ENCODE results near the gene PRR13. TPM values are rescaled to one million over a fixed set of nuclear protein-coding genes. Genes with fewer than 3 reads are reported as not detected.
"Not testable (repeated sequence)": the region's sequence is repeated elsewhere in the genome, so short reads cannot be mapped to it uniquely, and the experiment has no call there.

The PRR13 gene
- 100 to 1,000 TPM; 175 to 307 (median 261) TPM for total RNA-seq

DNA sequence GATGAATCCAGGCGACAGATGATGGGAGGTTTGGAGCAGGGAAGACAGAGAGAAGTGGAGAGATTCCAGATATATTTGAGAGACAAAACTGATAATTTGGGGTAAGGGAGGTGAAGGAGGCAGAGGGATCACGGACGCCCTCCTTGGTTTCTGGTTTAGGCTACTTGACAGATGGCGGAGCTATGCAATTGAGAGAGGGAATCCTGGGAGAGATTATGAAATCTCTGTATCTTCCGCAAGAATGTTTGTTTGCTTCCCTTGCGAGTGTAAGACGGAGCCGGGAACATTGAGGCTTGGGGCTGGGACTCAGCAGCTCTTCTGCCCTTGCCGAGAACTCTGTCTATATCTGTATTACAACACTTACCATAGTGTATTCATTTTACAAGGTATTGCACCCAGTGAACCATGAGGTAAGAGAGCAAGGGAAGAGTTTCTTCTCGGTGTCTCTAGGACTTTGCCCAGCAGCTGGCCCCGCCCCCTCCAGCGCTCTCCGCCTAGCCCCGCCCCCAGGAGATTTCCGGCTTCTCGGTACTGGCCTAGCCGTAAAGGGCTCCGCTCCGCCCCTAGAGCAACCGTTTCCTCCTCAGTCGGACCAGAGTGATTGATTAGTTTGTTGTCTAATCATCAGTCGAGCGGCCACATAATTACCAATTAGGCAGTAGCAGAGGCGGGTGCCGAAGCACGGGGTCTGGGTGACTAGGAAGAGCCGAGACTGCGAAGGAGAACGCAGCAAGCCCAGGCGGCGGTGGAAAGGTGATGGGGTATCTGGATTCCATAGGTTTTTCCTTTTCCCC, at the start of gene PRR13:
PRR13 (plus strand) TSS at position 695 of the 794 bp plus-strand sequence. CDS start 981 bp downstream, outside the sequence.
- no peaks in the 10 kb centered on the region for H3K9me3 ChIP-seq
- in situ Hi-C loops (cut with MboI; ENCODE audit: low pct_ligation_motif_present in 1 of 4, low pct_unique_long_range_greater_than_20kb in 1 of 4, low sequenced_read_pairs in 3 of 4), result no loop called here
- H3K4me3 ChIP-seq, result peak within 1 kb of the TSS; percentile 53 to 93 (median 74)
- TF ChIP-seq POLR2AphosphoS5 (IDR thresholded peaks at IDR 0.05) (peak; percentile 99), CTCF (IDR thresholded peaks at IDR 0.05) (no peak), EP300 (IDR thresholded peaks at IDR 0.05; ENCODE audit: low read depth) (no peak), POLR2A (IDR thresholded peaks at IDR 0.05) (peak; percentile 100)
- H3K27me3 ChIP-seq, result no peaks in the 10 kb centered on the region
- intact Hi-C loops (cut with DNase I; ENCODE audit: low total_unique reads), result no loop called here
- 2 to 3% methylated on average over 15 to 30 of the region's 31 CpGs for WGBS, 2 donors (ENCODE audit: low coverage in 1 of 2)
- peak within 1 kb of the TSS; percentile 91 to 97 (median 95) for H3K27ac ChIP-seq
- H3K4me1 ChIP-seq, result peaks cover 15 to 48% (median 27%) of the 10 kb centered on the region in 4 donors
- peaks cover 0 to 6% (median 2%) of the 10 kb centered on the region in 4 donors for H3K36me3 ChIP-seq
- DNase-seq, result peak; percentile 99

DNA sequence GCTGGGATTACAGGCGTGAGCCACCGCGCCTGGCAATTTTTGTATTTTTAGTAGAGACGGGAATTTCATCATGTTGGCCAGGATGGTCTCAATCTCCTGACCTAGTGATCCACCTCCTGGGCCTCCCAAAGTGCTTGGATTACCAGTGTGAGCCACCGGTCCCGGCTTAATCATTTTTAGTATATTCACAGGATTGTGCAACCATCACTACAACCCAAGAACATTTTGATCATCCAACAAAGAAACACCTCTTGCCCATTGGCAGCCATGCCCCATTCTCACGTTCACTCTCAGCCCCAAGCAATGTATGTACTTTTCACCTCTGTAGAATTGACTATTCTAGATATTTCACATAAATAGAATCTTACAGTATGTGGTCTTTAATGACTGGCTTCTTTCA, 41.6 kb upstream of the PRR13 start:
- no peaks in the 10 kb centered on the region for H3K27me3 ChIP-seq
- no peaks in the 10 kb centered on the region for H3K9me3 ChIP-seq
- H3K36me3 ChIP-seq, result peaks cover 0 to 11% (median 5%) of the 10 kb centered on the region in 4 donors
- H3K27ac ChIP-seq, result no peak overlapping the region
- no peak overlapping the region for H3K4me3 ChIP-seq
- intact Hi-C loops (cut with DNase I; ENCODE audit: low total_unique reads), result no loop called here
- TF ChIP-seq POLR2A (IDR thresholded peaks at IDR 0.05), result no peak
- no peak for TF ChIP-seq EP300 (IDR thresholded peaks at IDR 0.05; ENCODE audit: low read depth)
- no peak for TF ChIP-seq POLR2AphosphoS5 (IDR thresholded peaks at IDR 0.05)
- no peak for TF ChIP-seq CTCF (IDR thresholded peaks at IDR 0.05)
- DNase-seq, result no peak
- peaks cover 3 to 25% (median 8%) of the 10 kb centered on the region in 4 donors for H3K4me1 ChIP-seq
- in situ Hi-C loops (cut with MboI; ENCODE audit: low pct_ligation_motif_present in 1 of 4, low pct_unique_long_range_greater_than_20kb in 1 of 4, low sequenced_read_pairs in 3 of 4), result no loop called here
- WGBS, 2 donors (ENCODE audit: low coverage in 1 of 2), result 94 to 100% methylated on average over 2 to 7 of the region's 7 CpGs

GRCh38 chr12:53402351-53402750, 39.2 kb upstream of the PRR13 start:
- in situ Hi-C loops (cut with MboI; ENCODE audit: low pct_ligation_motif_present in 1 of 4, low pct_unique_long_range_greater_than_20kb in 1 of 4, low sequenced_read_pairs in 3 of 4); H3K27ac ChIP-seq; intact Hi-C loops (cut with DNase I; ENCODE audit: low total_unique reads); H3K4me3 ChIP-seq; H3K9me3 ChIP-seq; H3K27me3 ChIP-seq; DNase-seq: not testable (repeated sequence)
- Histone ChIP-seq H3K4me1 (peaks cover 0 to 16% (median 5%) of the 10 kb centered on the region in 4 donors), H3K36me3 (peaks cover 0 to 22% (median 8%) of the 10 kb centered on the region in 4 donors)
- 98 to 100% methylated on average over 3 to 16 of the region's 16 CpGs for WGBS, 2 donors (ENCODE audit: low coverage in 1 of 2)

DNA sequence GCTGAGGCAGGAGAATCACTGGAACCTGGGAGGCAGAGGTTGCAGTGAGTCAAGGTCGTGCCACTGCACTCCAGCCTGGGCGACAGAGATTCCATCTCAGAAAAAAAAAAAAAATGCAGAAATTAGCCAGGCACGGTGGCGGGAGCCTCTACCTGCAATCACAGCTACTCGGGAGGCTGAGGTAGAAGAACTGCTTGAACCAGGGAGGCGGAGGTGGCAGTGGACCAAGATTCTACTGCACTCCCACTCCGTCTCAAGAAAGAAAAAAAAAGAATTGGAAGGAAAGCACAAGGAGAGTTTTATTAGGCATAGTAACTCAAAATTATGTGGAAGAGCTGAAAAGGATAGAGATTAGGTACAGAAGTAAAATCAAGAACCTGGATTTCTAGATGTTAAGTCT, 38.7 kb upstream of the PRR13 start:
- Histone ChIP-seq H3K4me1 (peaks cover 0 to 15% (median 5%) of the 10 kb centered on the region in 4 donors), H3K27me3 (no peaks in the 10 kb centered on the region), H3K4me3 (no peak overlapping the region), H3K9me3 (no peaks in the 10 kb centered on the region), H3K27ac (no peak overlapping the region), H3K36me3 (peaks cover 0 to 28% (median 11%) of the 10 kb centered on the region in 4 donors)
- in situ Hi-C loops (cut with MboI; ENCODE audit: low pct_ligation_motif_present in 1 of 4, low pct_unique_long_range_greater_than_20kb in 1 of 4, low sequenced_read_pairs in 3 of 4), result no loop called here
- intact Hi-C loops (cut with DNase I; ENCODE audit: low total_unique reads), result no loop called here
- DNase-seq, result no peak
- 79 to 83% methylated on average over 6 to 7 of the region's 7 CpGs for WGBS, 2 donors (ENCODE audit: low coverage in 1 of 2)
- no peak for TF ChIP-seq POLR2A (IDR thresholded peaks at IDR 0.05)
- TF ChIP-seq EP300 (IDR thresholded peaks at IDR 0.05; ENCODE audit: low read depth), result no peak
- no peak for TF ChIP-seq CTCF (IDR thresholded peaks at IDR 0.05)
- no peak for TF ChIP-seq POLR2AphosphoS5 (IDR thresholded peaks at IDR 0.05)

Data from transverse colon (tissue), 4 donors.